Retinal pigment epithelial cell (primary cell): Measurements from ENCODE around the gene ERMAP.

Source experiments
- DNase-seq: peaks from one replicate; pipeline ENCODE4 v3.0.0-alpha.2; 2010; ENCODE audit warnings: low read depth
- H3K4me3 ChIP-seq: 2 replicates; pipeline ENCODE4 v1.5.1; 2011; ENCODE audit warnings: mild to moderate bottlenecking, low read length, control low read depth, moderate library complexity
- CTCF ChIP-seq: conservative IDR thresholded peaks from 2 replicates; pipeline ENCODE4 v1.5.1; 2011; ENCODE audit warnings: low read depth, low read length, control low read depth, inconsistent platforms

ERMAP gene

GRCh38 chr1:42847721-42848460, 31.0 kb downstream of the ERMAP start:
- DNase-seq, result no peak
- H3K4me3 ChIP-seq, result peak overlapping the region; percentile 88
- TF ChIP-seq CTCF, result no peak

DNA sequence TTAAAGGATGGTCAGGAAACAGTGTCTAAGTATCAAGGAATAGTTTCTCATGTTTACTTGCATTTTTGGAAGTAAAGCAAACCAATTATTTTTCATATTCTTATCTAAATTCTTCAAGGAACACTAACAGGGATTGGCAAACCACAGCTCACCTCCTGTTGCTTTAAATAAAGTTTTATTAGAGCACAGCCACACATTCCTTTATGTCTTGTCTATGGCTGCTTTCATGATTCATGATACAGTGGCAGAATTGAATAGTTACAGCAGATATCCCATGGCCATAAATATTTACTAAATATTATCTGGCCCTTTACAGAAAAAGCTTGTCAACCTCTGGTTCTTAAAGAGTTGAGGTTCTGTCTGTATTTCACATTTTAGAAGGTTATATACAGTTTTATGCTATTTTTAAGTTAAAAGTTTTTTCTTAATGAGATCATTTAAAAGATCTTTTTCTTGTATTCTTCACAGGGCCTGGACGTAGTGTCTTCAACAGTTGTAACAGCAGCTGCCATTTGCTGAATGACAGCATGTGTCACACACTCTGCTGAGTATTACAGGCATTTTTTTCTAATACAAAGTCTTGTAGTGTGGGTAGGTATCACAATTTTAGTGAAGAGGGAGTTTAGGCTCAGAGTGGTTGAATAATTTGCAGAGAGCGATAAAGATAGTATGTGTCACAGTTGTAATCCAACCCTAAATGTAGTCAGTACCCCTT, 32.1 kb downstream of the ERMAP start:
- no peak overlapping the region for H3K4me3 ChIP-seq
- TF ChIP-seq CTCF, result no peak
- DNase-seq, result no peak

- DNase-seq, result no peak
- no peak overlapping the region for H3K4me3 ChIP-seq
- TF ChIP-seq CTCF, result no peak
These were observed 33.0 kb downstream of the ERMAP start for GRCh38 chr1:42849944-42850343.

GRCh38 chr1:42851420-42851819, 34.5 kb downstream of the ERMAP start:
- no peak for DNase-seq
- TF ChIP-seq CTCF, result no peak
- H3K4me3 ChIP-seq, result no peak overlapping the region

DNA sequence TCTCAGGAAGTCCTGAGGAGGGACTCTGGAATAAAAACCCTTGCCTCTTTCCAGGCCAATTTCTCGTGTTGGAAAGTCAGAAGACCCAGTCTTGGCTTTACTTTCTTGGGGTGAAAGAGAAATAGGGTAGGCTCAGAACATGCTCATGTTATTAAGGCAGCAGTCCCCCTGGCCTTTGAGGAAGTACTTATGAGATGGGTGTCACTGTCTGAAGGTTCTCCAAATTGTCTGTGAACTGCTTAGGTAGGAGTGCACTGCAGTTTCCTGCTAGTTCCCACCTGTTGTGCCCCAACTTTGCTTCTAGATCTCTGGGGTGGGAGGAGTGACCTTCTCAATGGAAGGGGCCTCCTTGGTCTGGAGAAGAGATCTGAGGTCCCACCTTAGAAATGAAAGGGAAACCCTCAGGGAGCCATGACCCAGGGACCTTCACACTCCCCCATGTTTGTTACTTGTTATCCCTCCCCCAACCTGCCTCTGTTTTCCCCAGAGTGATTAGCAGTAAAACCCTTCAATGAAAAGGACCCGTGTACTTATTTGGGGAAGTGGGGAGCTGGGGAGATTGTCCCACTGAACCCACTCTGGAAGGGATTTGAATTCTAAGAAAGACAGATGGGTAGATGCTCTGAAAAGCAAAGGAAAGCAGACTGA, 35.2 kb downstream of the ERMAP start:
- no peak for DNase-seq
- H3K4me3 ChIP-seq, result no peak overlapping the region
- no peak for TF ChIP-seq CTCF

GRCh38 chr1:42852608-42852980, 35.7 kb downstream of the ERMAP start:
- no peak for TF ChIP-seq CTCF
- no peak for DNase-seq
- H3K4me3 ChIP-seq, result no peak overlapping the region
